ENCODE measurements around the gene STXBP1.
A peak's percentile ranks its signal among the peaks of the same experiment; 100 is the strongest.
"Not testable (repeated sequence)": the region's sequence is repeated elsewhere in the genome, so short reads cannot be mapped to it uniquely, and the experiment has no call there.

Gene STXBP1

DNA sequence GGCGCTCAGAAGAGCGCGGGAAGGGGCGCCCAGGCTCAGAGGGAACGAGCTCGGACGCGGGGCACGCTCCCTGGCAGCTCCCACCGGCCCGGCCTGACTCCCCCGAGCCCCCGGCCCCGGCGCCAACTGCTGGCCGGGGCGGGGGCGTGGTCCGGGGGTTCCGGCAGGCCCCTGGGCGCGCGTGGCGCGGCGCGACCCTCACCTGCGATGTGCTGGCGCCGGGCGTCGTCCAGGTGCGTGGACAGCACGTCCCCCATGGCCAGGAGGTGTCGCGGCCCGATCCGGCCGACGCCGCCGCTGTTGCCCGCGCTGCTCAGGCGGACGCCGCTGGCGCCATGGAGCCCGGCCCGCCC is 43.5 kb upstream of the STXBP1 start:
- no peak for DNase-seq (ENCODE audit: insufficient read length, low spot score)
- TF ChIP-seq POLR2A (IDR thresholded peaks at IDR 0.05; ENCODE audit: low read depth, low read length) (no peak), TAF1 (IDR thresholded peaks at IDR 0.05; ENCODE audit: low read depth, low read length) (no peak), POU2F2 (IDR thresholded peaks at IDR 0.05; ENCODE audit: low read depth, low read length) (no peak), PAX5 (IDR thresholded peaks at IDR 0.05; ENCODE audit: insufficient read depth, low read length, severe bottlenecking) (no peak), SPI1 (IDR thresholded peaks at IDR 0.05; ENCODE audit: low read depth, low read length) (no peak), POLR2AphosphoS5 (IDR thresholded peaks at IDR 0.05; ENCODE audit: low read depth, low read length) (no peak)
- FAIRE-seq = no peak

- TF ChIP-seq POLR2A (IDR thresholded peaks at IDR 0.05; ENCODE audit: low read depth, low read length) = no peak
- no peak for TF ChIP-seq TAF1 (IDR thresholded peaks at IDR 0.05; ENCODE audit: low read depth, low read length)
- TF ChIP-seq POU2F2 (IDR thresholded peaks at IDR 0.05; ENCODE audit: low read depth, low read length) = no peak
- TF ChIP-seq PAX5 (IDR thresholded peaks at IDR 0.05; ENCODE audit: insufficient read depth, low read length, severe bottlenecking) = no peak
- TF ChIP-seq SPI1 (IDR thresholded peaks at IDR 0.05; ENCODE audit: low read depth, low read length) = no peak
- no peak for TF ChIP-seq POLR2AphosphoS5 (IDR thresholded peaks at IDR 0.05; ENCODE audit: low read depth, low read length)
- DNase-seq (ENCODE audit: insufficient read length, low spot score) (peak; percentile 92), FAIRE-seq (peak; percentile 56)
Measured at GRCh38 chr9:127568971-127569885, 42.8 kb upstream of the STXBP1 start.

GRCh38 chr9:127569886-127570401 is 42.1 kb upstream of the STXBP1 start:
- TF ChIP-seq POLR2A (IDR thresholded peaks at IDR 0.05; ENCODE audit: low read depth, low read length) (no peak), SPI1 (IDR thresholded peaks at IDR 0.05; ENCODE audit: low read depth, low read length) (no peak), POLR2AphosphoS5 (IDR thresholded peaks at IDR 0.05; ENCODE audit: low read depth, low read length) (no peak), TAF1 (IDR thresholded peaks at IDR 0.05; ENCODE audit: low read depth, low read length) (no peak), PAX5 (IDR thresholded peaks at IDR 0.05; ENCODE audit: insufficient read depth, low read length, severe bottlenecking) (no peak), POU2F2 (IDR thresholded peaks at IDR 0.05; ENCODE audit: low read depth, low read length) (no peak)
- FAIRE-seq (peak; percentile 78), DNase-seq (ENCODE audit: insufficient read length, low spot score) (no peak)

DNA sequence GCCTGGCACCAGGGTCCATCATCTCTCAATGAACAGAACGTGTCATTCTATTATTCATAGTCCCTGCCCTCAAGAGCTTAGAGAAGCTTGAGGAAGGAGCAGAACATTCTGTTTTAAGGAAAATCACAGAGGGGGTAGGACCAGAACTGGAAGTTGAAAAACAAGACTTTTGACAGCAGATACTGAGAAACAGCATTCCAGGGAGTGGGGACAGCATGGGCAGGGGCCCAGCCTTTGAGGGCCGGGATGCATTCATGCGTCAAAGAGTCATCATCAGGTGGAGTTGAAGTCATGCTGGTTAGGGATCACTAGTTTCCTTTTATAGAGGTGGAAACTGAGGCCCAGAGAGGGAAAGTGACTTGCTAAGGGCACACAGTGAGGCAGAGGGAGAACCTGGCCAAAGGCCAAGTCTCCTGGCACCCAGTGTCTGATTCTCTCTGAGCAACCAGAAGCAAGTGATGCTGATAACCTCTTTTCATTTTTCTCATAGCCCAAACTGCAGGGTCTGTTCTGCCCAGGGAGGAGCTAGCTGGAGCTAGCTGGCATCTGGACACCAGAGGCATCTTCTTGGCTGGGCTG is 41.5 kb upstream of the STXBP1 start:
- FAIRE-seq (no peak), DNase-seq (ENCODE audit: insufficient read length, low spot score) (no peak)

GRCh38 chr9:127571971-127572370 is 40.1 kb upstream of the STXBP1 start:
- TF ChIP-seq PAX5 (IDR thresholded peaks at IDR 0.05; ENCODE audit: insufficient read depth, low read length, severe bottlenecking) = no peak
- TF ChIP-seq POU2F2 (IDR thresholded peaks at IDR 0.05; ENCODE audit: low read depth, low read length) = no peak
- TF ChIP-seq POLR2AphosphoS5 (IDR thresholded peaks at IDR 0.05; ENCODE audit: low read depth, low read length) = no peak
- no peak for DNase-seq (ENCODE audit: insufficient read length, low spot score)
- no peak for FAIRE-seq

More for the DNA sequence above, 41.5 kb upstream of the STXBP1 start:
- TF ChIP-seq POLR2AphosphoS5 (IDR thresholded peaks at IDR 0.05; ENCODE audit: low read depth, low read length) (no peak), SPI1 (IDR thresholded peaks at IDR 0.05; ENCODE audit: low read depth, low read length) (no peak), POU2F2 (IDR thresholded peaks at IDR 0.05; ENCODE audit: low read depth, low read length) (no peak), PAX5 (IDR thresholded peaks at IDR 0.05; ENCODE audit: insufficient read depth, low read length, severe bottlenecking) (no peak), TAF1 (IDR thresholded peaks at IDR 0.05; ENCODE audit: low read depth, low read length) (no peak), POLR2A (IDR thresholded peaks at IDR 0.05; ENCODE audit: low read depth, low read length) (no peak)

DNA sequence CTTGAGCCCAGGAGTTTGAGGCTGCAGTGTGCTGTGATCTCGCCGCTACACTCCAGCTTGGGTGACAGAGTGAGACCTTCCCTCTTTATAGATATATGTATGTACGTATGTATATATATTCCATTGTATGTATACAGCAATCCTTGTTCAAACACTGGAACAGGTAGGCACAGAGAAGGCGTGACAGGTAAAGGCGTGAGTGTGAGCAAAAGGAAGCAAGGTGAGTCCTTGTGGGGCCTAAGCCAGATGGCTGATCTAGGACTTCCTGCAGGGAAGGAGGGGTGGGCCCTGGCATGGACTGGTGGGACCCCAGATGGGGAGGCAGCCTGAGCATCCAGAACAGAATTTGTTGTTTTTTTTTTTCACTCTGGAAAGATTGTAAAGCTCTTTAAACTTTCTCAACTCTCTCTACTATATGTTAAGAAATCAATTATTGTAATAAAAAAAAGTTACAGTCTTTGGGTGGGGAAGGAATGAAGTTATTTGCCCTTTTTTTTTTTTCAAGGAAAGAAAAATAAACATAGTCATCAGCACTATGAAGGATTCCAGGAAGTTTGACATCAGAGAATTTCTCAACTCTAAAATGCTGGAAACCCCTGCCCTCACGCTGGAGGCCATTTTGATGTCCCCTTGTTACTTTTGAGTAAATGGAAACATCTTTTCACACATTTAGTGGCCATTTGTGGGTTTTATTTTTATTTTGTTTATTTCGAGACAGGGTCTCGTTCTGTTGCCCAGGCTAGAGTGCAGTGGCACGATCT is 38.9 kb upstream of the STXBP1 start:
- TF ChIP-seq POLR2A (IDR thresholded peaks at IDR 0.05; ENCODE audit: low read depth, low read length) = no peak
- TF ChIP-seq TAF1 (IDR thresholded peaks at IDR 0.05; ENCODE audit: low read depth, low read length) = no peak
- TF ChIP-seq PAX5 (IDR thresholded peaks at IDR 0.05; ENCODE audit: insufficient read depth, low read length, severe bottlenecking) = no peak
- TF ChIP-seq POLR2AphosphoS5 (IDR thresholded peaks at IDR 0.05; ENCODE audit: low read depth, low read length) = no peak
- TF ChIP-seq SPI1 (IDR thresholded peaks at IDR 0.05; ENCODE audit: low read depth, low read length) = no peak
- no peak for TF ChIP-seq POU2F2 (IDR thresholded peaks at IDR 0.05; ENCODE audit: low read depth, low read length)
- no peak for DNase-seq (ENCODE audit: insufficient read length, low spot score)
- no peak for FAIRE-seq

DNA sequence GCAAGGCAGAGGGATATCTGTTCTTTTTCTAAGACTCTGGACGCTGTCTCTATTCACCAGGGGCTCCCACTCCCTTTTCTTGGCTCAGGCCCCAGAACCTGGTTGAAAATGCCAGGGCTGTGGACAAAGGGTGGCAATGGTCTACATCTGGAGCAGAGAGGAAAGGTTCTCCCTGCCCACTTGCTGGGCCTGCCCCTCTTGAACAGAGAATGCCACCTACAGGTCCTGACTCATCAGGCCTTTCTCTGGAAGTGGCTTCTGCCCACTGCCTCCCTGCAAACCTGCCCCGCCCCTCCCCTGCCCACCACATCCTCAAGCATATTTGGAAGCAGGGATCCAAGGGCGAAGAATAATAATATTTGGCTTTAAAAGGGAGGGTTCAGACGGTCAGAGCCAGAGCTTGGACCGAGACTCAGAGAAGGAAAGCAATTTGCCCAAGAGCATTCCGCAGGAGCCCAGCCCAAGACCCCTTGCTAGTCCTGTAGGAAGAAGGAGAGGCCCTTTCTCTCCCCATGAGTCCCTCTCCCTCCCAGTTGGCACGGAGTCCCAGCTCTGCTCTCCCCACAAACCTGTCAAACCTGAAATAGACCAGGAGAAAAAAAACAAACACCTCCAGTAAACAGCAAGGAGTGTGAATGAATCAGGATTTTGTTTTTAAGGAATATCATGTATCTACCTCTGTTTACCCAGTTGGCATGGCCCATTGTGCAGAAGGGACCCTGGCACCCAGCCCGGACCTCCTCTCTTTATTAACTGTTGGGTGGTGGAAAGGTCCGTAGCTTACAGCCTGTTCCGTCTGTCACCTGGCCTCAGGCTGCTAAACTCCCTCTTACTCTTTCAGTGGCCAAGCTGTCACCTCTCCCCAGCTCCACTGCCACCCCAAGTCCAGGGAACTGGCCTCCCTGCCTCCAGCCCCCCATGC is 37.7 kb upstream of the STXBP1 start:
- FAIRE-seq (no peak), DNase-seq (ENCODE audit: insufficient read length, low spot score) (no peak)
- TF ChIP-seq POLR2A (IDR thresholded peaks at IDR 0.05; ENCODE audit: low read depth, low read length) (no peak), TAF1 (IDR thresholded peaks at IDR 0.05; ENCODE audit: low read depth, low read length) (no peak)

DNA sequence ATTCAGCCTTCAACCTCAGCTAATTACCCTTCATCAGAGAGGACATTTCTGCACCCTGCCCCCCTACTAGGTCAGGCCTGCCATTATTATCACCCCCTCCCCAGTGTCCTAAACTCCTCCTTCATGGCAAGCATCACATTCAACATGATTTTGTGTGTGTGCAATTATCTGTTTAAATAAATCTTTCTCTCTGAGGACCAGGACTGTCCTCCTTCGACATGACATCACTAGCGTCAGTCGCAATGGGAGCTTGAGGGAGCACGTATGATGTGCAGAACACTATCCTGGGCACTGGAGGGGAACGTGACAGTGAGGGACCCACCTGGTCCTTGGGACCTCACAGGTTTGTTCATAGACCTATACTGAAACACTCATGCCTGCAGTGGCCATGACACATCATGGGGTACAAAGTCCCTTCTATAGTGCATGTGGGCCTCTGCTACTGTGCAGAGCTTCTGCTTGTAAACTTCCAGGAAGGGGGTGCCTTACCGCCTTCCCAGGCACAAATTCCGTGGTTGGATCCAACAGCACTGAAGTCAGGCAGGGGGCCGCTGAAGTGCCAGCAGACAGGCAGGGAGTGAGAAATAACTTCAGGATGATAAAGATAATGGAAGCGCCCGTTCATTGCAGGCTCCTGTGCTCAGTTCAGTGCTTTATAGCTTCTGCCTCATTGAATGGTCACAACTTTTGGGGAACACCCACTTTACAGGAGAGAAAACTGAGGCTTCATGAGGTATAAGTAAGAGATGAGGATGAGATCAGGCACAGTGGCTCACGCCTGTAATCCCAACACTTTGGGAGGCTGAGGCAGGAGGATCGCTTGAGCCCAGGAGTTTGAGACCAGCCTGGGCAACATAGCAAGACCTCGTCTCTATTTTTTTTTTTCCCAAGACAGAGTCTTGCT is 36.0 kb upstream of the STXBP1 start:
- TF ChIP-seq PAX5 (IDR thresholded peaks at IDR 0.05; ENCODE audit: insufficient read depth, low read length, severe bottlenecking) (no peak), POLR2A (IDR thresholded peaks at IDR 0.05; ENCODE audit: low read depth, low read length) (no peak), TAF1 (IDR thresholded peaks at IDR 0.05; ENCODE audit: low read depth, low read length) (no peak), POU2F2 (IDR thresholded peaks at IDR 0.05; ENCODE audit: low read depth, low read length) (no peak), POLR2AphosphoS5 (IDR thresholded peaks at IDR 0.05; ENCODE audit: low read depth, low read length) (no peak), SPI1 (IDR thresholded peaks at IDR 0.05; ENCODE audit: low read depth, low read length) (no peak)
- FAIRE-seq = no peak

GRCh38 chr9:127577194-127577593 is 34.9 kb upstream of the STXBP1 start:
- FAIRE-seq; DNase-seq (ENCODE audit: insufficient read length, low spot score): not testable (repeated sequence)

More for the DNA sequence above, 36.0 kb upstream of the STXBP1 start:
- DNase-seq (ENCODE audit: insufficient read length, low spot score) = no peak
